Mononuclear cell (primary cell): ENCODE results near the gene GJB5. TPM values are rescaled to one million over a fixed set of nuclear protein-coding genes. Genes with fewer than 3 reads are reported as not detected.
"Not testable (repeated sequence)": the region's sequence is repeated elsewhere in the genome, so short reads cannot be mapped to it uniquely, and the experiment has no call there.

Source experiments
- H3K27me3 ChIP-seq: 2 replicates; pipeline ENCODE4 v1.6.0; 2011; ENCODE audit warnings: low read length, control low read depth; ENCODE audit not compliant: insufficient read depth
- H3K4me1 ChIP-seq: 2 replicates; pipeline ENCODE4 v1.5.1; 2011; ENCODE audit warnings: mild to moderate bottlenecking, low read length, control low read depth; ENCODE audit not compliant: insufficient read depth
- H3K4me3 ChIP-seq: 2 replicates; pipeline ENCODE4 v1.5.1; 2011; ENCODE audit warnings: mild to moderate bottlenecking, low read length, moderate library complexity
- H3K9me3 ChIP-seq: 2 replicates; pipeline ENCODE4 v1.5.1; 2011; ENCODE audit warnings: low read depth, mild to moderate bottlenecking, control low read depth, low read length
- total RNA-seq: library from RNA; depleted of rRNA; stranded (reverse); fragments of >200 nt; gene quantifications from one replicate; pipeline ENCODE4 v1.2.3, GENCODE V29; 2012

Gene GJB5
- not detected for total RNA-seq

DNA sequence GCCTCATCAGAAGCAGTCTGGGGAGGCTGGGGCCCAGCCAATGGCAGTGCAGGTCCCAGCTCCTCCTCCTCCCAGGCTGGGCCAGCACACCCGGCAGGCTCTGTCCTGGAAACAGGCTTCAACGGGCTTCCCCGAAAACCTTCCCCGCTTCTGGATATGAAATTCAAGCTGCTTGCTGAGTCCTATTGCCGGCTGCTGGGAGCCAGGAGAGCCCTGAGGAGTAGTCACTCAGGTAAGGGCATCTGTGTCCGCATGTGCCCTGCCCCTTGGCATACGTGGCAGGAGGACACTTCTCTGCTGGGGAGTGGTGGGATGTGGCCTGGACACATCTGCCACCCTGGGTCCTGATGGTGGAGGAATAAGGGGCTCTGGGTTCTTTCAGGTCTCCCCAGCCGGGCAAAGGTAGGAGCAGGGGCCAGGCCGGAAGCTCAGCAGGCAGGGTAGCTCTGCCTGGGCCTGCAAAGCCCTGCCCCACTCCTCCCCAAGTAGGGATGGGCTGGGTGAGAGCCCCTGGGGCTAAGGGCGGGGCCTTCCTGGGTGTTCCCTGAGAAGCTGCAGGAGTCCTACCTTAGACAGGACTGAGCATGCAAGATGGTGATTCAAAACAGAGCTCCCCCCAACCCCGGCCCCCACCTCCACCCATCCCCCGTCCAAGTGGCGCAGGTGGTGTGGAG is at the start of gene GJB5:
GJB5 (plus strand) TSS at position 84 of the 674 bp plus-strand sequence. CDS start 2,284 bp downstream, outside the sequence.
- H3K27me3 ChIP-seq, result no peaks in the 10 kb centered on the region
- H3K9me3 ChIP-seq, result no peaks in the 10 kb centered on the region
- no peak within 1 kb of the TSS for H3K4me3 ChIP-seq
- H3K4me1 ChIP-seq, result no peaks in the 10 kb centered on the region

GRCh38 chr1:34705077-34705476 is 49.8 kb upstream of the GJB5 start:
- Histone ChIP-seq H3K4me3 (no peak overlapping the region), H3K9me3 (no peaks in the 10 kb centered on the region), H3K4me1 (no peaks in the 10 kb centered on the region), H3K27me3 (peaks cover 4% of the 10 kb centered on the region)

DNA sequence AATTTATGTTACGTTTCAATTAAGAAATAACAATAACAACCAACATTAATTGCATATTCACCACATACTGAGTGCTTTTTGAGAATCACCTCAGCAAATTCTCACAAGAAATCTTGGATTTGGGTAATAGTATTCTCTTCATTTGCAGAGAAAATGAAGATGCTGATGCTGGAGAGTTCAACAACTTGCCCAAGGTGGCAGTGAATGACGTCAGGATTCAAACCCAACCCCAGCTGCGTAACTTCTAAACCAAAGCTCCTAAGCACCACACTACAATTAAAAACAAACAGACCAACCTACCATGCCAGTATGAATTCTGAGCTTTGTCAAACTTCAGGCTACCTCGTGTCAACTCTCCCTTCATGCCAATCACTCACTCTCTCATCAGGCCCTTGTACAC is 46.7 kb upstream of the GJB5 start:
- H3K4me3 ChIP-seq, result no peak overlapping the region
- no peaks in the 10 kb centered on the region for H3K4me1 ChIP-seq
- H3K9me3 ChIP-seq, result no peaks in the 10 kb centered on the region
- peaks cover 4% of the 10 kb centered on the region for H3K27me3 ChIP-seq

DNA sequence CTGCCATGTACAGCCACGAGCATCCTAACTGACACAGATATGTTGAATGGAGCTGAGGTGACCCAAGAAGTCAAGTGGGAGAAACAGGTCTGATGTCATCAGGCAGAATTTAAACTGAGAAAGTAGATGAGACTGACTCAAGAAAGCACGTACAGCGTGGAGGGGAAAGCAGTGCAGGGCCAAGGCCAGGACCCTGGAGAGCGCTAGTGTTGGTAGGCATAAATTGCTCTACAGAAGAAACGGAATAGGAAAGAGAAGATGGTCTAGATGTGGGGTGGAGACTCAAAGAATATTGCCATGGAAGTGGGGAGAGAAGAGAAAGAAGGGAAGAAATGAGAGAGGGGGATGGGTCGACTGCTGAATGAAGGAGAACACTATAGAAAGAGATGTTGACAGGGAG is 45.3 kb upstream of the GJB5 start:
- Histone ChIP-seq H3K4me1 (no peaks in the 10 kb centered on the region), H3K9me3 (no peaks in the 10 kb centered on the region), H3K27me3 (peaks cover 4% of the 10 kb centered on the region), H3K4me3 (no peak overlapping the region)

GRCh38 chr1:34710812-34711211 is 44.0 kb upstream of the GJB5 start:
- H3K4me1 ChIP-seq, result no peaks in the 10 kb centered on the region
- no peak overlapping the region for H3K4me3 ChIP-seq
- H3K9me3 ChIP-seq, result no peaks in the 10 kb centered on the region
- peaks cover 4% of the 10 kb centered on the region for H3K27me3 ChIP-seq

DNA sequence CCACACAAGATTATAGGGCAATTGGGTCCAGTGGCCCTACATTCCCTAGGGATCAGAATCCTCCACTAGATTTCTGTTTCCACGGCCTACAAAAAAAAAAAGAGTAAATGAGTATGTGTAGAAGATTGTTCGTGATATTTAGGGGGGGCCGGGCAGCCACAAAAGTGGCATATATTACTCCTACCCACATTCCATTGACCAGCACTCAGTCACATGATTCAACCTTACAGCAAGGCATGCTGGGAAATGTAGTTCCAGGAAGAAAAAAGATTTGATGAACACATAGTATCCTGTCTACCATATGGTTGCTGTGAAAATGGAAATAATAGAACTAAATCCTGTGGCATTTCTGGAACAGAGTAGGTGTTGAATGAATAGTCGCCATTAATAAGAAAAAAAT is 43.4 kb upstream of the GJB5 start:
- Histone ChIP-seq H3K4me1 (no peaks in the 10 kb centered on the region), H3K27me3 (no peaks in the 10 kb centered on the region), H3K9me3 (no peaks in the 10 kb centered on the region), H3K4me3 (no peak overlapping the region)

DNA sequence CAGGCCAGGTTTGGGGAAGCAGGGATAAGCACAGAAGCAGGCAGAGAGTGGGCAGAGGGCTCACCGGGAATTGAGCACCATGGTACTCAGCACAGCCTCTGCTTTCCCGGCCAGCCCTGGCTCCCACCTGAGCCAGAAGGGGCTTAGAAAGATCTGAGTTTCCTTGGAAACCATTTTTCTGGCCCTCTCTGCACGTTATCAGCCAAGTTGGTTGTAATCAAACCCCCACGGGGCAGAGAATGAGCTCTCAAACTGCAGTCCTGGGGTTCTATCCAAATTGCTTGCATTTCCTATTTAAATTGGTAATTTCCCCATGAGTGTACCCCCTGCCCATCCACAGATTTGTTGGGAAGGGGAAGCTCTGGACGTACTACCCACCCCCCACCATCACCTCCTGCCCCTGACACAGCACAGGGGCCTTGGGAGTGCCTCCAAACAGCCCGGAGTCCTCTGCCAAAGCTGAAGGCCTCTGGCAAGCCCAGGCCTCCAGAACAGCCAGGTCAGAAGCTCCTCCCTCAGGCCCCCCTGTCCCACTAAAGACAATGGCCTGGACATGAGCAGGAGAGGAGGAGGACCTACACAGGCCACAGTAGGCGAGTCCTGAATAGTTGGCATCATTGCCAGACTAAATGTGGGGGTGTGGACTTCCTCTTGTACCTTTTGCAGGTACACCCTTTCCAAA is 42.7 kb upstream of the GJB5 start:
- Histone ChIP-seq H3K9me3 (no peaks in the 10 kb centered on the region), H3K27me3 (no peaks in the 10 kb centered on the region), H3K4me1 (no peaks in the 10 kb centered on the region), H3K4me3 (no peak overlapping the region)

DNA sequence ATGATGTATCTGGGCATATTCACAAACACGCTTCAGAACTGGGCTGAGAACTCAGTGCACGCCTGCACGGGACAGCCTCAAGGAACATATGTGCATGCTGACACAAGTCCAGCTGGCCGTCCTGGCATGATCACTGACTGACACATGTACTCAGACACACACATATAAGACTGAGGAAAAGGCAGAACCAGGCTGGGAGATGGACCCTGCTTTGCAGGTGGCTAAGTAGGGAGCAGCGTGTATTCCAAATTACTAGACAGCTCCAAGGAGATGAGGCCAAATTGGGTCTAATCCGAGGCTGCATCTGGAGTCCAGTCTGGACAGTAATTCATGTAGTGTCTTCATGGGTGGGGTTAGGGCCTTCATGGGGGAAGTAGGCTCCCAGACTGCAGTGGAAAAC is 41.4 kb upstream of the GJB5 start:
- Histone ChIP-seq H3K27me3 (no peaks in the 10 kb centered on the region), H3K9me3 (no peaks in the 10 kb centered on the region), H3K4me3 (no peak overlapping the region), H3K4me1 (no peaks in the 10 kb centered on the region)

DNA sequence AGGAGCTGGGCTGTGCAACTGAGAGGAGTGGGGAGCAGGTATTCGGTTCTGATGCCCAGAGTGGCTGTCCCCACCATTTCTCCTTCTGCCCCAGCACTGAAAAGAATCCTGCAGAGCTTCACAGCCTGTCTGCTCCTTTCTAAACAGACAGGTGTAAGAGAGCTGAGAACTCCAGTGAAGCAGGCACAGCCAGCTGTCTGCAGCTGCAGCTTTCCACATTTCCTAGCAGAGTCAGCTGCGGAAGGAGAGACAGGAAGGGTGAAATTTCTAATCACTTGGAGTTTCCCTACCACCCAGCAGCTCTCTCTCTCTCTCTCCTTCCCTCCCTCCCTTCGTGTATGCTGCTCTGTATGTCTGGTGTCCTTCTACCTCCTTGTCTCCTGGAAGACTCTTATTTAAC is 40.5 kb upstream of the GJB5 start:
- no peaks in the 10 kb centered on the region for H3K27me3 ChIP-seq
- no peaks in the 10 kb centered on the region for H3K4me1 ChIP-seq
- no peaks in the 10 kb centered on the region for H3K9me3 ChIP-seq
- H3K4me3 ChIP-seq, result no peak overlapping the region

- Histone ChIP-seq H3K4me3 (no peak overlapping the region), H3K9me3 (no peaks in the 10 kb centered on the region), H3K4me1 (no peaks in the 10 kb centered on the region), H3K27me3 (no peaks in the 10 kb centered on the region)
Observed at GRCh38 chr1:34715139-34715538, 39.7 kb upstream of the GJB5 start.

DNA sequence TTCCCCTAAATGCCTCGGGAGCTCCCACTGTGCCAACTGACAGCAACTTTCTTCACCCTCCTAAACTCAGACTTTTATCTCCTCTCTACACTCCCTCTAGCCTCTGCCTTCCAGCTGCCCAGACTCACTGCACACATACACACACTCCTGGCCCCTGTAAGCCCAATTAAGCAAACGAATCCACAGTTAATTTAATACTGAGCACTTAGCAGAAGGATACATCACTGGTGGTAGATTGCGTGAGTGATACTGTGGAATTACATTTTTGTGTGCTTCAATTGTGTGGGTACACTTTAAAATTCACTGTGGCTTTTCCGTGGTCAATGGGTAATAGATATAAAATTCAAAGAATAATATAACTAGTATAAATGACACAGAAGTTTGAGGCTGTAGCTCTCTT is 33.6 kb upstream of the GJB5 start:
- Histone ChIP-seq H3K27me3 (no peaks in the 10 kb centered on the region), H3K9me3 (no peaks in the 10 kb centered on the region), H3K4me3 (no peak overlapping the region), H3K4me1 (no peaks in the 10 kb centered on the region)

DNA sequence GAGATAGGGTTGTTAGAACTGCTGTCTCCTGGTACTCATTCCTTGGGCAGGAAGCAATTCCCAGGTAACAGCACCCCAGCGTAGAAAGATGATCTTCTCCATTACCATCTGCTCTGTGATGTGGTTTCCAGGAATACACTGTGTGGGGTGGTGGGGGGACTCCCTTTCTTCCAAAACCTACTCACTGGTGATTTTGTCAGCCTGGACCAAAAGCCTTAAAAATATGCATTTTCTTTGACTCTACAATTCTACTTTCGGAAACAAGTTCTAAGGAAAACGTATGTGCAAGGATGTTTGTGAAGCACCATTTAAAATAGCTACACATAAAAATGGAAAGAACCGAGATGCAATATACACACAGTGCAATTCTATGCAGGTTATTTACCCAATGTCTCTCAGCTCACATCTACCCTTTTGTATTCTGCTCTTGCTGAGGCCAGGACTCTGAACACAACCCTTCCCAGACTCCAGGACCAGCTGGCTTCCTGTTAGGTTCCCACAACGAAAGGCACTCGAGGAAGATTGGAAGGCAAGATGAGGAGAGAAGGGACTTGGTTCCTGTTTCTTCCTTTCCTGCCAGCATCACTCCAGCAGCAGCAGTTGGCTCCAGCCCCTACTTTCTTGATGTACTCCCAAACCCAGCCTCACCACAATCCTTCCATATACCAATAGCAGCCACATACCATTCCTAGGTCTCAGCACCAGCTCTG is 33.0 kb upstream of the GJB5 start:
- Histone ChIP-seq H3K27me3 (no peaks in the 10 kb centered on the region), H3K9me3 (no peaks in the 10 kb centered on the region), H3K4me1 (no peaks in the 10 kb centered on the region), H3K4me3 (no peak overlapping the region)

- Histone ChIP-seq H3K4me1 (no peaks in the 10 kb centered on the region), H3K4me3 (no peak overlapping the region), H3K9me3 (no peaks in the 10 kb centered on the region), H3K27me3 (no peaks in the 10 kb centered on the region)
Observed at GRCh38 chr1:34726861-34727260, 28.0 kb upstream of the GJB5 start.

GRCh38 chr1:34730485-34730884 is 24.4 kb upstream of the GJB5 start:
- Histone ChIP-seq H3K4me3 (no peak overlapping the region), H3K4me1 (no peaks in the 10 kb centered on the region), H3K9me3 (no peaks in the 10 kb centered on the region), H3K27me3 (no peaks in the 10 kb centered on the region)

GRCh38 chr1:34732831-34733230 is 22.0 kb upstream of the GJB5 start:
- not testable (repeated sequence) for H3K27me3 ChIP-seq, H3K4me3 ChIP-seq, H3K4me1 ChIP-seq, H3K9me3 ChIP-seq
